GM19025 (cell line): ENCODE measurements around the gene GNB1.
"Not testable (repeated sequence)": the region's sequence is repeated elsewhere in the genome, so short reads cannot be mapped to it uniquely, and the experiment has no call there.

Experiments used
- ATAC-seq: cut with Tn5 transposase; IDR thresholded peaks from one replicate; pipeline ENCODE4 v1.9.1; 2021; ENCODE audit warnings: mild to moderate bottlenecking, low read depth, moderate library complexity; ENCODE audit not compliant: unreplicated experiment

GNB1 gene

GRCh38 chr1:1861761-1862310 is 29.1 kb downstream of the GNB1 start:
- ATAC-seq = not testable (repeated sequence)

GRCh38 chr1:1861339-1861730 is 29.6 kb downstream of the GNB1 start:
- no peak for ATAC-seq

GRCh38 chr1:1859970-1860697 is 30.8 kb downstream of the GNB1 start:
- not testable (repeated sequence) for ATAC-seq

GRCh38 chr1:1858382-1859086 is 32.4 kb downstream of the GNB1 start:
- no peak for ATAC-seq

- ATAC-seq = no peak
Observed at GRCh38 chr1:1857096-1857703, 33.7 kb downstream of the GNB1 start.

- ATAC-seq = not testable (repeated sequence)
Observed at GRCh38 chr1:1856161-1856560, 34.7 kb downstream of the GNB1 start.

- ATAC-seq = no peak
Observed at GRCh38 chr1:1853593-1854257, 37.2 kb downstream of the GNB1 start.

GRCh38 chr1:1852619-1853414 is 38.1 kb downstream of the GNB1 start:
- no peak for ATAC-seq

- ATAC-seq = no peak
Observed at GRCh38 chr1:1847890-1848289, 43.0 kb downstream of the GNB1 start.

- ATAC-seq = no peak
Observed at GRCh38 chr1:1847061-1847850, 43.6 kb downstream of the GNB1 start.

- no peak for ATAC-seq
Observed at GRCh38 chr1:1846386-1846918, 44.4 kb downstream of the GNB1 start.

- no peak for ATAC-seq
Observed at GRCh38 chr1:1842360-1843146, 48.3 kb downstream of the GNB1 start.

GRCh38 chr1:1841575-1841995 is 49.3 kb downstream of the GNB1 start:
- ATAC-seq = no peak

GRCh38 chr1:1839311-1839965 is 51.4 kb downstream of the GNB1 start:
- ATAC-seq = no peak

GRCh38 chr1:1836119-1836518 is 54.8 kb downstream of the GNB1 start:
- no peak for ATAC-seq

GRCh38 chr1:1835546-1835945 is 55.3 kb downstream of the GNB1 start:
- no peak for ATAC-seq

- no peak for ATAC-seq
Observed at GRCh38 chr1:1833916-1834325, 57.0 kb downstream of the GNB1 start.

- ATAC-seq = no peak
Observed at GRCh38 chr1:1833456-1833855, 57.4 kb downstream of the GNB1 start.
